Lower leg skin (tissue), 4 donors: ENCODE data around the gene CCBE1. TPM values are rescaled to one million over a fixed set of nuclear protein-coding genes. Genes with fewer than 3 reads are reported as not detected.

Experiments
- DNase-seq, 2 donors: peaks; one replicate each; pipeline ENCODE4 v3.0.0-alpha.2; 2019; ENCODE audit warnings: low spot score in 2 of 2
- H3K4me3 ChIP-seq: fragments of 200-600 bp; sonication (generic); 2 replicates; pipeline ENCODE4 v1.5.1; 2017; ENCODE audit warnings: mild to moderate bottlenecking, low read depth; ENCODE audit not compliant: poor library complexity, severe bottlenecking
- CTCF ChIP-seq, 3 donors: fragments of 450-650 bp; IDR thresholded peaks; one replicate each; pipeline ENCODE4 v1.5.1; 2016; ENCODE audit warnings: antibody characterized with exemption in 3 of 3, mild to moderate bottlenecking in 3 of 3, moderate library complexity in 2 of 3
- POLR2A ChIP-seq, 2 donors: fragments of 450-650 bp; IDR thresholded peaks; one replicate each; pipeline ENCODE4 v1.6.1; 2016 to 2017; ENCODE audit warnings: antibody characterized with exemption in 2 of 2, mild to moderate bottlenecking in 1 of 2, moderate library complexity in 1 of 2
- WGBS, 2 donors: methylation state at CpG; one replicate each; pipeline ENCODE4 v1.1.5; 2018; 5-methylcytosine and 5-hydroxymethylcytosine counted together
- intact Hi-C: fragments of 100-400 bp; cut with DNase I; formaldehyde crosslinking; loops from one replicate; pipeline ENCODE4 v1.15.0; 2023; ENCODE audit warnings: low total_unique reads
- total RNA-seq, 4 donors: library from RNA; depleted of rRNA; stranded (reverse); fragments of >200 nt; gene quantifications; one replicate each; pipeline ENCODE4 v1.1.0, GENCODE V29; 2016

The CCBE1 gene
- total RNA-seq, 4 donors from 2014 or later = 3.0 to 15.5 (median 3.2) TPM

GRCh38 chr18:59549503-59550173 is 147.6 kb downstream of the CCBE1 start:
- intact Hi-C loops = loop anchor here (10.0 kb wide), 1 partner anchor 1015 kb away; no protein-coding TSS in a partner anchor
- no peak for DNase-seq
- 34 to 41% methylated on average over 3 of the region's 3 CpGs for WGBS, 2 donors
- H3K4me3 ChIP-seq = no peak overlapping the region
- no peak for TF ChIP-seq CTCF (IDR thresholded peaks at IDR 0.05)
- TF ChIP-seq POLR2A (IDR thresholded peaks at IDR 0.05) = no peak

- TF ChIP-seq POLR2A (IDR thresholded peaks at IDR 0.05) = no peak
- no peak for TF ChIP-seq CTCF (IDR thresholded peaks at IDR 0.05)
- no peak for DNase-seq
- H3K4me3 ChIP-seq = no peak overlapping the region
- 46 to 50% methylated on average over 11 of the region's 11 CpGs for WGBS, 2 donors
- intact Hi-C loops = loop anchor here (10.0 kb wide), 1 partner anchor 1013 kb away; no protein-coding TSS in a partner anchor
Observed at GRCh38 chr18:59547581-59548182, 149.5 kb downstream of the CCBE1 start.

DNA sequence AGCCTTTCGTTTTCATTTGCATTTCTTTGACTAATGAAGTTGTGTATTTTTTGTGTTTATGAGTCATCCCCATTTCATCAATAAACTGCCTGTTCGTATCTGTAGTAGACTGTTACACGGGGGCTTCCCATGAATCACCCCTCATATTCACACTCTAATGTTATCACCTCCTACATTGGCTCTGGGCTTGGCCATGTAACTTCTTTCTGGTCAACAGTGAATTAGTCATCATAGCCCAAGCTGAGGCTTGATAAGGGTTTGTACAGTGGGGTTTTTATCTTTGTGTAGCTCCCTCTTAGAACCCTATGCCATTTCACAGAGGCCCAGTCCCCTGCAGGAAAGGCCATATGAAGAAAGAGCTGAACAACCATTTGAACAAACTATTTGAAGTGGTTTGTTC is 151.0 kb downstream of the CCBE1 start:
- H3K4me3 ChIP-seq = no peak overlapping the region
- TF ChIP-seq CTCF (IDR thresholded peaks at IDR 0.05) (no peak), POLR2A (IDR thresholded peaks at IDR 0.05) (no peak)
- 68 to 80% methylated on average over 3 of the region's 3 CpGs for WGBS, 2 donors
- no peak for DNase-seq
- intact Hi-C loops = loop anchor here (10.0 kb wide), 1 partner anchor 1011 kb away; no protein-coding TSS in a partner anchor

- H3K4me3 ChIP-seq = no peak overlapping the region
- no peak for DNase-seq
- intact Hi-C loops = loop anchor here (10.0 kb wide), 1 partner anchor 1006 kb away; no protein-coding TSS in a partner anchor
- no peak for TF ChIP-seq CTCF (IDR thresholded peaks at IDR 0.05)
- no peak for TF ChIP-seq POLR2A (IDR thresholded peaks at IDR 0.05)
- WGBS, 2 donors = 28 to 35% methylated on average over 3 of the region's 3 CpGs
Observed at GRCh38 chr18:59540780-59541179, 156.4 kb downstream of the CCBE1 start.

GRCh38 chr18:59540346-59540745 is 156.9 kb downstream of the CCBE1 start:
- no peak for DNase-seq
- intact Hi-C loops = loop anchor here (10.0 kb wide), 1 partner anchor 1006 kb away; no protein-coding TSS in a partner anchor
- TF ChIP-seq CTCF (IDR thresholded peaks at IDR 0.05) (no peak), POLR2A (IDR thresholded peaks at IDR 0.05) (no peak)
- H3K4me3 ChIP-seq = no peak overlapping the region
